HepG2 (cell line): ENCODE data around the gene PCGF2. TPM values are rescaled to one million over a fixed set of nuclear protein-coding genes. Genes with fewer than 3 reads are reported as not detected.
A peak's percentile ranks its signal among the peaks of the same experiment; 100 is the strongest.

Experiments
- MED1 ChIP-seq: sonication (generic); formaldehyde crosslinking; IDR thresholded peaks from 2 replicates; pipeline ENCODE4 v1.4.0; 2020; ENCODE audit warnings: missing genetic modification reagents
- MYC ChIP-seq: sonication (generic); formaldehyde crosslinking; IDR thresholded peaks from 2 replicates; pipeline ENCODE4 v1.9.0; 2021; ENCODE audit warnings: missing genetic modification reagents, borderline replicate concordance
- NFKB2 ChIP-seq: sonication (generic); formaldehyde crosslinking; IDR thresholded peaks from 2 replicates; pipeline ENCODE4 v1.4.0; 2020; ENCODE audit warnings: missing genetic modification reagents, borderline replicate concordance
- PITX1 ChIP-seq: sonication (generic); formaldehyde crosslinking; IDR thresholded peaks from 2 replicates; pipeline ENCODE4 v1.5.1; 2020; ENCODE audit warnings: mild to moderate bottlenecking, missing genetic modification reagents
- SIN3B ChIP-seq: fragments of 150-350 bp; IDR thresholded peaks from 2 replicates; pipeline ENCODE4 v1.6.1; 2014; ENCODE audit warnings: low read length
- SMAD1 ChIP-seq: sonication (generic); formaldehyde crosslinking; IDR thresholded peaks from 2 replicates; pipeline ENCODE4 v1.4.0; 2020; ENCODE audit warnings: missing genetic modification reagents, low read depth, mild to moderate bottlenecking, borderline replicate concordance
- TBX2 ChIP-seq: sonication (generic); formaldehyde crosslinking; IDR thresholded peaks from 2 replicates; pipeline ENCODE4 v1.5.0; 2020; ENCODE audit warnings: missing genetic modification reagents, mild to moderate bottlenecking, borderline replicate concordance
- ZC3H4 ChIP-seq: sonication (generic); formaldehyde crosslinking; IDR thresholded peaks from 2 replicates; pipeline ENCODE4 v1.4.0; 2020; ENCODE audit warnings: missing genetic modification reagents, borderline replicate concordance
- ZFP62 ChIP-seq: sonication (generic); formaldehyde crosslinking; IDR thresholded peaks from 2 replicates; pipeline ENCODE4 v1.4.0; 2020; ENCODE audit warnings: missing genetic modification reagents
- ZNF567 ChIP-seq: sonication (generic); formaldehyde crosslinking; IDR thresholded peaks from 2 replicates; pipeline ENCODE4 v1.8.1; 2023; ENCODE audit warnings: mild to moderate bottlenecking, missing genetic modification reagents, borderline replicate concordance
- polyA plus RNA-seq, 8 experiments: library from polyadenylated mRNA; depleted of rRNA in 3 of 8; stranded (reverse) in 7 of 8; unstranded in 1 of 8; fragments of >200 nt; fragmentation: Illumina TruSeq in 4 of 8; extraction: Trizol in 4 of 8; gene quantifications; 2 replicates each; pipeline versions ENCODE4 v1.2.1 to v1.2.3, GENCODE V29; 2011 to 2016; ENCODE audit warnings: low read depth in 4 of 8, missing spikeins in 1 of 8, mixed read lengths in 1 of 8; ENCODE audit not compliant: insufficient read depth in 1 of 8
- total RNA-seq, 5 experiments: library from RNA; depleted of rRNA; stranded (reverse); fragments of >200 nt; fragmentation: Illumina TruSeq; extraction: Trizol; gene quantifications; 2 replicates each; pipeline ENCODE4 v1.2.3, GENCODE V29; 2016; ENCODE audit warnings: low read depth in 1 of 5
- TF ChIP-seq, protein P1 (sequence below): sonication (generic); formaldehyde crosslinking; IDR thresholded peaks from 2 replicates; pipeline ENCODE4 v1.5.1; 2020; ENCODE audit warnings: missing genetic modification reagents, mild to moderate bottlenecking, borderline replicate concordance
- TF ChIP-seq, protein P2 (sequence below): sonication (generic); formaldehyde crosslinking; IDR thresholded peaks from 2 replicates; pipeline ENCODE4 v1.4.0; 2020; ENCODE audit warnings: missing genetic modification reagents, mild to moderate bottlenecking, borderline replicate concordance
- TF ChIP-seq, protein P3 (sequence below): sonication (generic); formaldehyde crosslinking; IDR thresholded peaks from 2 replicates; pipeline ENCODE4 v1.4.0; 2020; ENCODE audit warnings: missing genetic modification reagents
- TF ChIP-seq, protein P4 (sequence below): IDR thresholded peaks from 2 replicates; pipeline ENCODE4 v1.6.1; 2012; ENCODE audit warnings: low read length, improper control_type of control experiment

PCGF2 gene
- total and polyA plus RNA-seq, 2 of the 13 experiments (the other 11 are each of a cell fraction or from before 2014, with no cell fraction given), result 11.6 to 29.4 TPM

DNA sequence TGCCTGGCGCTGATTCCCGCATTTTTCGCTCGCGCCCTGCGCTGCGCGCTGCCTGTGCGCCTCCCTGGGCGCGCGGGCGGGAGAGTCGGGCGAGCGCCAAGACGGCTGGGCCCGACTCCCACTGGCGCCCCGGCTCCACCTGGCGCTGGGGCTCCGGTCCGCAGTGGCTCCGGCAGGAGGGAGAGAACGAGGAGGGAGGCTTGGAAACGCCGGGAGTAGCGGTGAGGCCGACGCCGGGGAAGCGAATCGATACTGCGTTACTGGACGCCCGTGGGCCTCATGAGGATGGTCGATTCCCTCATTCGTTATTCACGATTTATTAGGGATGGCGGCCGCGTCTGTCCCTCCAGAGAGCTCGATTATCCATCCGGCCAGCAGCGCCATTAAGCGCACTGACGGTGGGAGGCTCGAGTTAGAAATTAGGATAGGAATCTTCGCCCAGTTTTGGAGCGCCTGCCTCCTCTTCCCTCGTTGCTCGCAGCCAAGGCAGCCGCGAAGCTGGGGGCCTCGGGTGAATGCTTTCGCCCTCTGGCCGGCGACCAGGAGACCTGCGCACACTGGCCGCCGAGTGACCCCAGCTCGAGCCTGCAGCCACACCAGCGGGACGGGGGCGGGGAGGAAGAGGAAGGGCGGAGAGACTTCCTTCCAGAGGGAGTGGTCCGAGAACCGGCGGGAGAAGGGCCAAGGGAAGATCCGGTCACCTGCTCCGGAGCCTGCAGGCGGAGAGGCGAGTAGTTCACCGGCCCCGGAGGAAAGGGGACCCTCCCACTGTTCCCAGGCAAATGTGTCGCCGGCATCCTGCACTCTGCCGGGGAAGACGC, 1.3 kb upstream of the PCGF2 start (continued):
- TF ChIP-seq ZC3H4 (CRISPR knock-in tag) (no peak), ZNF567 (no peak; the same call in 1 of the 2 replicates), PITX1 (CRISPR knock-in tag) (peak; percentile 74), SIN3B (no peak), MYC (CRISPR knock-in tag) (peak; percentile 89), SMAD1 (CRISPR knock-in tag) (no peak), TBX2 (peak; percentile 88), ZFP62 (CRISPR knock-in tag) (no peak), NFKB2 (peak; percentile 88; the same call in 1 of the 2 replicates), MED1 (no peak; the same call in none of the 2 replicates)
- TF ChIP-seq, protein P1, sequence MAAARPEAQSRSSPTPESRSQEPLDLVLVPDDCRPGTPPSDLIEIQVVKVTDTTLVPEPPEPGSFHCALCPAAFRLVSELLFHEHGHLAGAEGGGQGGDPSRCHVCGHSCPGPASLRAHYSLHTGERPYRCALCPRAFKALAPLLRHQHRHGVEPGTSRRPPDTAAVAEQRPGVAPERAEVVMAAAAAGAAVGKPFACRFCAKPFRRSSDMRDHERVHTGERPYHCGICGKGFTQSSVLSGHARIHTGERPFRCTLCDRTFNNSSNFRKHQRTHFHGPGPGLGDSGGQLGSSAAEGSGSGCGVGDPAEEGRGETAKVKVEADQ (CRISPR knock-in tag), result peak; percentile 92; the same call in 1 of the 2 replicates
- TF ChIP-seq, protein P2, sequence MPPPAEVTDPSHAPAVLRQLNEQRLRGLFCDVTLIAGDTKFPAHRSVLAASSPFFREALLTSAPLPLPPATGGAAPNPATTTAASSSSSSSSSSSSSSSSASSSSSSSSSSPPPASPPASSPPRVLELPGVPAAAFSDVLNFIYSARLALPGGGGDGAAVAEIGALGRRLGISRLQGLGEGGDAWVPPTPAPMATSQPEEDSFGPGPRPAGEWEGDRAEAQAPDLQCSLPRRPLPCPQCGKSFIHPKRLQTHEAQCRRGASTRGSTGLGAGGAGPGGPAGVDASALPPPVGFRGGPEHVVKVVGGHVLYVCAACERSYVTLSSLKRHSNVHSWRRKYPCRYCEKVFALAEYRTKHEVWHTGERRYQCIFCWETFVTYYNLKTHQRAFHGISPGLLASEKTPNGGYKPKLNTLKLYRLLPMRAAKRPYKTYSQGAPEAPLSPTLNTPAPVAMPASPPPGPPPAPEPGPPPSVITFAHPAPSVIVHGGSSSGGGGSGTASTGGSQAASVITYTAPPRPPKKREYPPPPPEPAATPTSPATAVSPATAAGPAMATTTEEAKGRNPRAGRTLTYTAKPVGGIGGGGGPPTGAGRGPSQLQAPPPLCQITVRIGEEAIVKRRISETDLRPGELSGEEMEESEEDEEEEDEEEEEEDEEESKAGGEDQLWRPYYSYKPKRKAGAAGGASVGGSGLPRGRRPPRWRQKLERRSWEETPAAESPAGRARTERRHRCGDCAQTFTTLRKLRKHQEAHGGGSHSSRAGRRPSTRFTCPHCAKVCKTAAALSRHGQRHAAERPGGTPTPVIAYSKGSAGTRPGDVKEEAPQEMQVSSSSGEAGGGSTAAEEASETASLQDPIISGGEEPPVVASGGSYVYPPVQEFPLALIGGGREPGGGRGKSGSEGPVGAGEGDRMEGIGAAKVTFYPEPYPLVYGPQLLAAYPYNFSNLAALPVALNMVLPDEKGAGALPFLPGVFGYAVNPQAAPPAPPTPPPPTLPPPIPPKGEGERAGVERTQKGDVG (CRISPR knock-in tag), result peak; percentile 77
- TF ChIP-seq, protein P3, sequence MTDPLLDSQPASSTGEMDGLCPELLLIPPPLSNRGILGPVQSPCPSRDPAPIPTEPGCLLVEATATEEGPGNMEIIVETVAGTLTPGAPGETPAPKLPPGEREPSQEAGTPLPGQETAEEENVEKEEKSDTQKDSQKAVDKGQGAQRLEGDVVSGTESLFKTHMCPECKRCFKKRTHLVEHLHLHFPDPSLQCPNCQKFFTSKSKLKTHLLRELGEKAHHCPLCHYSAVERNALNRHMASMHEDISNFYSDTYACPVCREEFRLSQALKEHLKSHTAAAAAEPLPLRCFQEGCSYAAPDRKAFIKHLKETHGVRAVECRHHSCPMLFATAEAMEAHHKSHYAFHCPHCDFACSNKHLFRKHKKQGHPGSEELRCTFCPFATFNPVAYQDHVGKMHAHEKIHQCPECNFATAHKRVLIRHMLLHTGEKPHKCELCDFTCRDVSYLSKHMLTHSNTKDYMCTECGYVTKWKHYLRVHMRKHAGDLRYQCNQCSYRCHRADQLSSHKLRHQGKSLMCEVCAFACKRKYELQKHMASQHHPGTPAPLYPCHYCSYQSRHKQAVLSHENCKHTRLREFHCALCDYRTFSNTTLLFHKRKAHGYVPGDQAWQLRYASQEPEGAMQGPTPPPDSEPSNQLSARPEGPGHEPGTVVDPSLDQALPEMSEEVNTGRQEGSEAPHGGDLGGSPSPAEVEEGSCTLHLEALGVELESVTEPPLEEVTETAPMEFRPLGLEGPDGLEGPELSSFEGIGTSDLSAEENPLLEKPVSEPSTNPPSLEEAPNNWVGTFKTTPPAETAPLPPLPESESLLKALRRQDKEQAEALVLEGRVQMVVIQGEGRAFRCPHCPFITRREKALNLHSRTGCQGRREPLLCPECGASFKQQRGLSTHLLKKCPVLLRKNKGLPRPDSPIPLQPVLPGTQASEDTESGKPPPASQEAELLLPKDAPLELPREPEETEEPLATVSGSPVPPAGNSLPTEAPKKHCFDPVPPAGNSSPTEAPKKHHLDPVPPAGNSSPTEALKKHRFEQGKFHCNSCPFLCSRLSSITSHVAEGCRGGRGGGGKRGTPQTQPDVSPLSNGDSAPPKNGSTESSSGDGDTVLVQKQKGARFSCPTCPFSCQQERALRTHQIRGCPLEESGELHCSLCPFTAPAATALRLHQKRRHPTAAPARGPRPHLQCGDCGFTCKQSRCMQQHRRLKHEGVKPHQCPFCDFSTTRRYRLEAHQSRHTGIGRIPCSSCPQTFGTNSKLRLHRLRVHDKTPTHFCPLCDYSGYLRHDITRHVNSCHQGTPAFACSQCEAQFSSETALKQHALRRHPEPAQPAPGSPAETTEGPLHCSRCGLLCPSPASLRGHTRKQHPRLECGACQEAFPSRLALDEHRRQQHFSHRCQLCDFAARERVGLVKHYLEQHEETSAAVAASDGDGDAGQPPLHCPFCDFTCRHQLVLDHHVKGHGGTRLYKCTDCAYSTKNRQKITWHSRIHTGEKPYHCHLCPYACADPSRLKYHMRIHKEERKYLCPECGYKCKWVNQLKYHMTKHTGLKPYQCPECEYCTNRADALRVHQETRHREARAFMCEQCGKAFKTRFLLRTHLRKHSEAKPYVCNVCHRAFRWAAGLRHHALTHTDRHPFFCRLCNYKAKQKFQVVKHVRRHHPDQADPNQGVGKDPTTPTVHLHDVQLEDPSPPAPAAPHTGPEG (CRISPR knock-in tag), result peak; percentile 88
- TF ChIP-seq, protein P4, sequence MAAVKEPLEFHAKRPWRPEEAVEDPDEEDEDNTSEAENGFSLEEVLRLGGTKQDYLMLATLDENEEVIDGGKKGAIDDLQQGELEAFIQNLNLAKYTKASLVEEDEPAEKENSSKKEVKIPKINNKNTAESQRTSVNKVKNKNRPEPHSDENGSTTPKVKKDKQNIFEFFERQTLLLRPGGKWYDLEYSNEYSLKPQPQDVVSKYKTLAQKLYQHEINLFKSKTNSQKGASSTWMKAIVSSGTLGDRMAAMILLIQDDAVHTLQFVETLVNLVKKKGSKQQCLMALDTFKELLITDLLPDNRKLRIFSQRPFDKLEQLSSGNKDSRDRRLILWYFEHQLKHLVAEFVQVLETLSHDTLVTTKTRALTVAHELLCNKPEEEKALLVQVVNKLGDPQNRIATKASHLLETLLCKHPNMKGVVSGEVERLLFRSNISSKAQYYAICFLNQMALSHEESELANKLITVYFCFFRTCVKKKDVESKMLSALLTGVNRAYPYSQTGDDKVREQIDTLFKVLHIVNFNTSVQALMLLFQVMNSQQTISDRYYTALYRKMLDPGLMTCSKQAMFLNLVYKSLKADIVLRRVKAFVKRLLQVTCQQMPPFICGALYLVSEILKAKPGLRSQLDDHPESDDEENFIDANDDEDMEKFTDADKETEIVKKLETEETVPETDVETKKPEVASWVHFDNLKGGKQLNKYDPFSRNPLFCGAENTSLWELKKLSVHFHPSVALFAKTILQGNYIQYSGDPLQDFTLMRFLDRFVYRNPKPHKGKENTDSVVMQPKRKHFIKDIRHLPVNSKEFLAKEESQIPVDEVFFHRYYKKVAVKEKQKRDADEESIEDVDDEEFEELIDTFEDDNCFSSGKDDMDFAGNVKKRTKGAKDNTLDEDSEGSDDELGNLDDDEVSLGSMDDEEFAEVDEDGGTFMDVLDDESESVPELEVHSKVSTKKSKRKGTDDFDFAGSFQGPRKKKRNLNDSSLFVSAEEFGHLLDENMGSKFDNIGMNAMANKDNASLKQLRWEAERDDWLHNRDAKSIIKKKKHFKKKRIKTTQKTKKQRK, result no peak
